SK-MEL-5 (cell line): ENCODE data around the gene PIK3C2G. TPM values are rescaled to one million over a fixed set of nuclear protein-coding genes. Genes with fewer than 3 reads are reported as not detected.
"Not testable (repeated sequence)": the region's sequence is repeated elsewhere in the genome, so short reads cannot be mapped to it uniquely, and the experiment has no call there.

ENCODE experiments used
- DNase-seq: peaks from one replicate; pipeline ENCODE4 v3.0.0-alpha.2; 2016; ENCODE audit warnings: low read depth, low spot score
- in situ Hi-C: cut with HindIII; loops from 2 replicates; pipeline ENCODE4 v1.10.0; 2016; ENCODE audit warnings: low sequenced_read_pairs, high pct_unique_total_duplicates, low pct_unique_long_range_greater_than_20kb
- total RNA-seq: library from RNA; depleted of rRNA; stranded (reverse); fragments of >200 nt; shearing (Covaris generic); gene quantifications from 2 replicates; pipeline ENCODE4 v1.2.3, GENCODE V29; 2014

The PIK3C2G gene
- total RNA-seq, 1 experiment from 2014 or later, result not detected

DNA sequence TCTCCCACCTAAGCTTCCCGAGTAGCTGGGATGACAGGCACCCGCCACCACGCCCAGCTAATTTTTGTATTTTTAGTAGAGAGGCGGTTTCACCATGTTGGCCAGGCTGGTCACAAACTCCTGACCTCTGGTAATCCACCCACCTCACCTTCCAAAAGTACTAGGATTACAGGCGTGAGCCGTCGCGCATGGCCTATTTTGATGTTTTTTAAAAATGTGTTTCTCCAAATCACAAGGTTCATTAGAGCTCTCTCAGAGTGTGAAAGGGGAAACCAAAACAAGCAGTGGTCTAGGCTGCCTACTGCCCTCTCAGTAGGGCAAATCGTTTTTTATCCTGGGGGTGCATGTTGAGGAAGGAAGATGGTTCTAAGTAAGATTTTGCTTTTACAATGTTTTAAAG is 211.5 kb downstream of the PIK3C2G start:
- DNase-seq, result no peak
- in situ Hi-C loops, result no loop called here

DNA sequence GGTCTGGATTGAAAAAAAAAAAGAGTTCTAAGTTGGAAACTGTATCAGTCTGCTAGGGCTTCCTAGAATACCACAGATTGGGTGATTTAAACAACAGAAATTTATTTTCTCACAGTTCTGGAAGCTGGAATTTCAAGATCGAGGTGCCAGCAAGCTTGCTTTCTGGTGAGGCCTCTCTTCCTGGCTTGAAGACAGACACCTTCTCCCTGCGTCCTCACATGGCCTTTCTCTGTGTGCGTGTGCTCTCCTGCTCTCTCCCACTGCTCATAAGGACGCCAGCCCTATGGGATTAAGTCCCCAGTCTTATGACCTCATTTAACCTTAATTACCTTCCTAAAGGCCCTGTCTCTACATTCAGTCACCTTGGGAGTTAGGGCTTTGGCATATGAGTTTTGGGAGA is 215.5 kb downstream of the PIK3C2G start:
- no peak for DNase-seq
- in situ Hi-C loops, result no loop called here

DNA sequence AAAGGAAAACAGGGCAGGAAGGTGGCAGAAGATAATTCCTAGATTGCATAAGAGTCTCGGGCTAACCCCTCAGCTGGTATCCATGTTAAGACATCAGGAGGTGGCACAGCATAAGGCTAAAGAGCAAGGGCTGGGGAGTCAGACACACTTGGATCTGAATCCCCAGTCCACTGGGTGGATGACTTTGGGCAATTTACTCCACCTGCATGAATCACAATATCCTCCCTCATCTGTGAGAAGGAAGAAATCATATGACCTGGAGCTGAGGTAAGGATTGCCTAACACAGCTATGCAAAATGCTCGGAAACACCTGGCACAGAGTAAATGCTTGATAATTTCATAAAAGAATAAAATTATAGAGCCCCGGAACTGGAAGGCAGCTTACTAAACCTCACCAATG is 217.9 kb downstream of the PIK3C2G start:
- DNase-seq, result no peak
- in situ Hi-C loops, result no loop called here

DNA sequence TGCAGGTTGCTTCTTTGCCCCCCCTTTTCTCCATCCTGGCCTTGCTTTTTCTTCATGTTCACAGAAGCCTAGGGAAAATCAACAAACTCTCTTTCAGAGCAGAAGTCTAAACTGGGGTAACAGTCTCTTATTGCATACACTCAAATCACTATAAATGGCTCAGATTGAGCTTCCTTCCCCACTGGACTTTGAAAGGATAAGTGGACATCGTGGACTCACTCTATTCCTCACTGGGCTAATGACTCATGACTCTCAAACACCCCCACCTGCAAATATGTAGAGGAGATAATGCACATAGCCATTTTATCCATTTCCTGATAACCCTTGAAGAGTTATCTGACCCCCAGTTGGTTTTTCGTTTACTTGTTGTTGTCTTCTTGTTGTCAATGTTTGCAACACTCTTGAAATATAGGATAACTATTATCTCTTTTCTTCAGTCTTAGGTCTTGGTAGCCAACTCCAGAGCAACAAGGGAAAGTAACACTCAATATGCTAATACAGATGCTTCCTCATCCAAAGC is 221.3 kb downstream of the PIK3C2G start:
- DNase-seq, result no peak
- in situ Hi-C loops, result no loop called here

DNA sequence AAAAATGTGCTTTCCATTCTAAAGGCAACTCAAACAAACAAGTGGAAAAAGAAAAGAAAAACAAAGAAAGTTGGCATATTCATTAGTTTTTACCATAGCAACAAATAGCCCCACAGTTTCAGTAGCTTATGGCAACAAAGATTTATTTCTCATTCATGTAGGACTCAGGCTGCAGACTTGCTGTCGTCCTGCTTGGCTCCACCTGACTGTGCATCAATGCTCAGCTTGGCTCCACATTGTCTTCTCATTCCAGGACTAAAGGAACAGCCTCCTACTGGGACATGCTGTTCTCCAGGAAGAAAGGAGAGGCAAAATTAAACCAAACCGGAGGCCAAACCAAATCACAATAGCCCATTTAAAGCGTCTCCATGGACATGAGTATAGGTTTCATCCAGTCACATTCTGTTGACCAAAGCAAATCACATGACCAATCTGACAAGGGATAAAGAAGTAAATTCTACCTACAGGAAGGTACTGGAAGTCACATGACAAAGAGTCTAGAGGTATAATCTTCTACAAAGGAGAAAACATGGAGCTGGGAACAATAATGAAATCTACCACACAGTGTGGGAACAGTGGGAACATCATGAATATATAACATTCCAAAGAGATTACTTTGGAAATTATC is 222.5 kb downstream of the PIK3C2G start:
- in situ Hi-C loops, result no loop called here
- DNase-seq, result no peak

DNA sequence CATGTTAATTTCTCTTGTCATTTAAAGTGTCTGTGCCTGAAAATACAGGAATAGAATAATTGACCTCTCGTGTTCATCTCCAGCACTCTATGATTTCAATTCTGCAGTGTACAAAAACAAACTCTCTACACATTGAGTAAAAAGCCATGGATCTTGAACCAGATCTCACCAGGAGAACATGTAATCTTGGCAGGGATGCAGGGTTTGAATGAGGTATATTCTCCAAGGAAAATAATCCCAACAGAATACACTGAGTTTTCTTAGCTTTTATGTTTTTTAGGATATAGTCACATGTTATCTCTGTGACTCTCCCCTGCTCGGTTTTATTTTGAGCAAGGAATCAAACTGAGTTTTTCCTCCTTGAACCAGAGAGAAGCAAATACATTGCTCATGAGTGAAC is 224.7 kb downstream of the PIK3C2G start:
- no peak for DNase-seq
- in situ Hi-C loops, result no loop called here

DNA sequence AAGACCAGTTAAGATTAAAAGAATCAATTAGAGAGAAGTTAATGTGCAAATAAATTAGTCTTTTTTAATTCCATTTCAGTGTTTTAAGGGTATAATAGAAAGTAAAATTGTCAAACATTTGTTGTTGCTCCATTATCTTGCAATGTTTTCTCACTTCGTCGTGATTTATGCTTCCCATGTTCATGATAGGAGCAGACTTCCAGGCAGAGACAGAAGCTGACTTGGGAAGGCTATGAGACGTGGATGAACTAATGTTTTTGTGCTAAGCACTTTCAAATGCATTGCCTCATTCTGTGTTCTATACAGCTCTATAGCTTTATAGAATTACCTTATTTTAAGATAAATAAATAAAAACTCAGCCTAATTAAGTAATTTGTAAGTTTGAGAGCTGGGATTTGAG is 226.2 kb downstream of the PIK3C2G start:
- DNase-seq, result no peak
- in situ Hi-C loops, result no loop called here

DNA sequence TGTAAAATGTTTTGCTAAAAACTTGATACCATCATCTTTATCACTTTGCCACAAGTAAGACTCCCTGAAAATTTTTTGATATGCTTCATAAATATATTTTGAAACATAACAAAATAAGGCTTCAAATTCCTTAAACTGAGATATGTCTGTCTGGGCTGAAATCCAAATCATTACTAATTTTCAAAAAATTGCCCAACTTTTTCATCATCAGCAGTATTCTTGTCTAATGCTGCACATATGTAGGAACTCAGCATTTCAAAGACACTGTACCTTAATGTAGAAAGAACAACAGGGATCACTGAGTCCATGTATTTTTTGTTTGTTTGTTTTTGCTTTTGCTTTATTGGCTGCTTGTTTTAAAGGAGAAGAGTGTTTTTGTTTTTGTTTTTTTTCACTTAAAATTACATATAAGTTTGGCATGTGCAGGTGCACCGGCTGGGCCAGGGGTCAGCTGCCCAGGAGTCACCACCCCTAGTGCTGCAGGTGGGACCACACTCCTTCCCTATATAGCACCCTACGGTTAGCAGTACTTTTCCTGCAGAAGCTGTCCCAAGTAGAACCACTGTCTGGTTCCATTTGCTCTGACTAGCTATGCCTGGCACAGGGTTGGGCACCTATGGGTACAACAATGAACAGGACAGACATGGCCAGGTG is 231.2 kb downstream of the PIK3C2G start:
- in situ Hi-C loops, result no loop called here
- DNase-seq, result no peak

DNA sequence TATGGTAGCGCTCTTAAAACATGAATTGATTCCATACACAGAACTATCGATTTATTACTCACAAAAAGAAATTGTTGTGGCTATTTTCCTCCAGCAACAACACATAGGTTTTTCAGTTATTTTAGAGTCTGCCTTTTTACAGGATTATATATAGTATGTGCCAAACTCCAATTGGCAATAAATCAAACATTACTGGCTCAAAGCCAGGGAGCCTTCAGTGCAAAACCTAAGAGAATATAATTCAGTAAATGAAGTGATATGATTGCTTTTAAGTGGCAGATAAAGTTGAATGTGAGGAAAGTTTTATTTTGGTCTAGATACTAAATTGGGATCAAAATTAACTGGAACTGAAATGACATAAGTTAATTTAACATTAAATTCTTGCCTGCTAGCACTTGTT is 234.8 kb downstream of the PIK3C2G start:
- in situ Hi-C loops, result no loop called here
- no peak for DNase-seq

DNA sequence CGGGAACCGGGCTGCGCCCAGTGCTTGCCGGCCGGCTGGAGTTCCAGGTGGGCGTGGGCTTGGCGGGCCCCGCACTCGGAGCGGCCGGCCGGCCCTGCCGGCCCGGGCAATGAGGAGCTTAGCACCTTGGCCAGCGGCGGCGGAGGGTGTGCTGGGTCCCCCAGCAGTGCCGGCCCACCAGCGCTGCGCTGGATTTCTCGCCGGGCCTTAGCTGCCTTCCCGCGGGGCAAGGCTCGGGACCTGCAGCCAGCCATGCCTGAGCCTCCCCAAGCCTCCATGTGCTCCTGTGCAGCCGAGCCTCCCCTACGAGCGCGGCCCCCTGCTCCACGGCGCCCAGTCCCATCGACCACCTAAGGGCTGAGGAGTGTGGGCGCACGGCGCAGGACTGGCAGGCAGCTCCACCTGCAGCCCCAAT is 238.8 kb downstream of the PIK3C2G start:
- in situ Hi-C loops, DNase-seq: not testable (repeated sequence)

DNA sequence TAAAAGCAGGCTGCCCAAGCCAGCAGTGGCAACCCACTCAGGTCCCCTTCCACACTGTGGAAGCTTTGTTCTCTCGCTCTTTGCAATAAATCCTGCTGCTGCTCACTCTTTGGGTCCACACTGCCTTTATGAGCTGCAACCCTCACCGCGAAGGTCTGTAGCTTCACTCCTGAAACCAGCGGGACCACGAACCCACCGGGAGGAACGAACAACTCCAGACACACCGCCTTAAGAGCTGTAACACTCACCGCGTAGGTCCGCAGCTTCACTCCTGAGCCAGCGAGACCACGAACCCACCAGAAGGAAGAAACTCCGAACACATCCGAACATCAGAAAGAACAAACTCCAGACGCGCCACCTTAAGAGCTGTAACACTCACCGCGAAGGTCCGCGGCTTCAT is 239.4 kb downstream of the PIK3C2G start:
- in situ Hi-C loops, DNase-seq: not testable (repeated sequence)

DNA sequence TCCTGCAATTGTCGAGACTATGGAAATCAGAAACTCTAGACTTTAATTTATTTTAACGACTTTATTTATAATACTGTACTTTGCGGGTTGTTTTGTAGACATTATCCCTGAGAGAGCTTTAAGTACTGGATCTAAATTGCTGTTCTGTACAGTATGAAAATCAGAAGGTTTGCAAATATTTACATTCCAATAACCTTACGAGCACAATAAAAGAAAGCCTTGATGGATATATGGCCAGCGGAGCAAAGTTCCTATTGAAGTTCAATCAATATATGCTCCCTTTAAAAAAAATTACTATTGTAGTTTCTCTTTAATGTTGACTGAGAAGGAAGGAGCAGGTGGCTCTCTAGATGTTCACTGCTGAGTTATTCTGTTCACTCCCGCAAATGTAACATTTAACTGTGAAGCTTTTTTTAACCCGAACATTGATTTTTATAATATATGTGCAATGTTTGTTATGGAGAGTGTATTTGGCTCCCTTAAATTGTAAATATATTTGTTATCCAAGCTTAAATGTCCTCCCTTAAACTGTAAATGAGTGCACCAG is 241.2 kb downstream of the PIK3C2G start:
- in situ Hi-C loops, result no loop called here
- DNase-seq, result no peak

DNA sequence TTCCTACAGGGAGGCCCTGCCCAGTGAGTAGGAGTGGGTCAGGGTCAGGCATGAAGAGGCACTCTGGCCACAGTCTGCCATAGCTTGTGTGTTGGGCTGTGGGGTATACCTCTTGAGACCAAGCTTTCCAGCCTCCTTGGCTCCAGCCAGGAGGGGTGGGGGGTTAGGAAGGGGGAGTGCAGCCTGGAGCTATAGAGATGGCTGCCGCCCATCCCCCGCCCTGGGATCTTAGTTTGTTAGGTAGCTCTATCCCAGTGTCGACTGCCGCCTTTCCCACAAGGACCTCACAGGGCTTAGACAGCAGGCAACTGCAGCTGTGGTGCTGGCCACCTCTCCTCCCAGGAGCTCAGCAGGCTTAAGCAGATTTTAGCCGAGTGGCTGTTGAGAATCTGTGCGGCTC is 260.1 kb downstream of the PIK3C2G start:
- in situ Hi-C loops, result no loop called here
- no peak for DNase-seq

DNA sequence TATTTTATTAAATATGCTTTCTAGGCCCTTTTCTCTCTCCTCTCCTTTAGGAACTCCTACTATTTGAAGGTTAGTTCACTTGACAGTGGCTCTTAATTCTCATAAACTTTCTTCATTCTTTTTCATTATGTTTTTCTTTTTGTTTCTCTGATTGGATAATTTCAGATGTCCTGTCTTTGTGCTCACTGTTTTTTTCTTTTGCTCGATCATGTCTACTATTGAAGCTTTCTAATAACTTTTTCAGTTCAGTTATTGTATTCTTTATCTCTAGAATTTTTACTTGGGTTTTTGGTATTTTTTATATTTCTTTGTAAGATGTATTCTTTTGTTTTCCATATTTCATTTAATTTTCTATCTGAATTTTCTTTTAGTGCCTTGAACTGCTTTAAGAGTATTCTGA is 261.5 kb downstream of the PIK3C2G start:
- DNase-seq, result no peak
- in situ Hi-C loops, result no loop called here

DNA sequence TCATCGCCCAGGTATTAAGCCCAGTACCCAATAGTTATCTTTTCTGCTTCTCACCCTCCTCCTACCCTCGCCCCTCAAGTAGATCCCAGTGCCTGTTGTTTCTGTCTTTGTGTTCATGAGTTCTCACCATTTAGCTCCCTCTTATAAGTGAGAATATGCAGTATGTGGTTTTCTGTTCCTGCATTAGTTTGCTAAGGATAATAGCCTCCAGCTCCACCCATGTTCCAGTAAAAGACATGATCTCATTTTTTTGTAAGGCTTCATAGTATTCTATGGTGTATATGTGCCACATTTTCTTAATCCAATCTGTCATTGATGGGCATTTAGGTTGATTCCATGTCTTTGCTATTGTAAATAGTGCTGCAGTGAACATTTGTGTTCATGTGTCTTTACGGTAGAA is 281.2 kb downstream of the PIK3C2G start:
- in situ Hi-C loops, result not testable (repeated sequence)

DNA sequence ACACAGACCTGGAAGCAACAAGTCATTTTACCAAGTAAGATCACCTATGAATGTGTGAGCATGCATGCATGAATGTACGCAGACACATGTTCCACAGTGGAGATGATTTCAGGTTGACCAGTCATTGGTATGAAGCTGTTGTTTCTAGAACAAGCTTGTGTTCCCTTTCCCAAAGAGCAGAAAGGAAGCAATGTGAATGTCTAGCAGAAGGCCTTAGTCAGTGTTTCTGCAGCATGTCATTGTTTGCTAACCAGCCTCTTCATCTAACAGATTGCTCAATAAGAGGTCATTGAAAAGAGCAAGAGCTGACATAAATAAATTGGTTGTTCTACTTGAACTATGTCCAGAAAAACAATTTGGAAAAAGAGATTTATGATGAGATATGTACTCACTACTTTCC is 285.1 kb downstream of the PIK3C2G start:
- in situ Hi-C loops, result no loop called here
- no peak for DNase-seq

More for the DNA sequence above, 281.2 kb downstream of the PIK3C2G start:
- DNase-seq, result not testable (repeated sequence)

DNA sequence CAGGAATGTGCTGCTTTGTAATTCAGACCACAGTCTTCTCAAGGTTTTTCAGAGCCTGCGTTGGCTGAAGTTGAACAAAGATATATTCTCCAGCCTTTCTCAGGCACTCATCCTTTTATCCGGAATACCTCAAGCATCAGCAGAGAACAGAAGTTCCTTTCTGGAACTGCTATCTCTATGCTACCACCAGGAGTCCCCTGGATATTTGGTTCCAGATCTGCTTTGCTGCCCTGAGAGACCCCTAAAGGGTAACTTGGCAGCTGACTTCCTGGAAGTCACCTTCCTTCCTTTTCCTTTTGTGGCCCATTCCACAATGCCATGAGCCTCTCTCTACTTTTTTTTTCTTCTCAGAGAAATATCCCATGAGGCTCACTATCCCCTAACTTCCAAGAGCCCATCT is 288.3 kb downstream of the PIK3C2G start:
- in situ Hi-C loops, result no loop called here

DNA sequence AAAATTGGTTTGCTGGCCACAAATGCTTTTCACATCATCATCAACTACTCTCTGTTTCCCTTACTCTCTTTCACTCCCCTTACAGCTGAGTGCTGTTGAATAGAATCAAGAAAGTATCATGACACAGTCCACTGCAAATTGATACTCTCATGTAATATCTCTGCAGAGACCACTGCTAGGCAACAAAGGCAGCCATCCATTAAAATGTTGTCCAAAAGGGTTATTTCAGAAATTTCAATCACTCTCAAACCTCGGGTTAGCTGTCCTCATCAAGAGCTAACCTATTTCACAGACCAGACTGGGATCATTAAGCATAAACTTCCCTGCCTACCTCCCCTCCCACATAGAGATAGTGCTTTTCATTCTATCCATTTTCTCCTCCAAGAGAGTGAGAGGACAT is 289.8 kb downstream of the PIK3C2G start:
- no peak for DNase-seq
- in situ Hi-C loops, result no loop called here

More for the DNA sequence above, 288.3 kb downstream of the PIK3C2G start:
- no peak for DNase-seq

DNA sequence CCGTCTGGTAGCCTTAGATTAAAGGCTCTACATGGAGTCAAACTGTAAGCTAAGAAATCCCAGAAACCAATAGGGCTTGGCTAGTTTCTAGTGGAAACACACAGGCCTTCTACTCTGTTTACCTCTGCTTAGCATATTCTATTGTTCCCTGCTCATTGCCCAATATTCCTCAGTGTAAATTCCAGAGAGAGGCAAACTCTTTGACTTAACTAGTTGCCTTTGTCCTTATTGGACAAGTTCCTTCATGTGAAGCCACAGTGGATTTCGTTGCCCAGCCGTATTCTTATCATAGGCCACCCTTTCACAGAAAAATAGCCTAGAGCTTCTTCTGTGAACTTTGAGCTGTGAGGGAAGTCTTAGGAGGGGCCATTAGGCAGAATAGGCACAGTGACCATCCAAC is 290.4 kb downstream of the PIK3C2G start:
- no peak for DNase-seq
- in situ Hi-C loops, result no loop called here
